ENCODE results near the gene PPP1R12B.

DNA sequence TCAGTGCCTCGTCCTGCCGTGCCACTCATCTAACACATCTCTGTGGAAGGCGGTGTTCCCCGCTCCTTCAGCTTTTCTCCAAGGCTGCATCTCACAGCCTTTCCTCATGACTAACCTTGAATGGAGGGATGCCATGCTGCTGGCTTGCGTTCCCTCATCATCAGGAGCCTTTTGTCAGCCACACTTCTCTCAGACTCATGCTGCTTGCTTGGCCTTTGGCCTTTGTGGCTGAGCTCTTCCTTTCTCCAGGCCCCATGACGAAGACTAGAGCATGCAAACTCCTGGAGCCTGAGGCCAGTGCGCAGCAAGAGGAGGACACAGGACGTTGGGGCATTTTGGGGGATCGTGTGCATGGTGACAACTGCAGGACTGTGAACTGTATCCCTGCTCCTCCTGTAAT lies 291.0 kb downstream of the PPP1R12B start:
- TF ChIP-seq EZH2phosphoT487 (IDR thresholded peaks at IDR 0.05): peak; percentile 49
- TF ChIP-seq, protein P1, sequence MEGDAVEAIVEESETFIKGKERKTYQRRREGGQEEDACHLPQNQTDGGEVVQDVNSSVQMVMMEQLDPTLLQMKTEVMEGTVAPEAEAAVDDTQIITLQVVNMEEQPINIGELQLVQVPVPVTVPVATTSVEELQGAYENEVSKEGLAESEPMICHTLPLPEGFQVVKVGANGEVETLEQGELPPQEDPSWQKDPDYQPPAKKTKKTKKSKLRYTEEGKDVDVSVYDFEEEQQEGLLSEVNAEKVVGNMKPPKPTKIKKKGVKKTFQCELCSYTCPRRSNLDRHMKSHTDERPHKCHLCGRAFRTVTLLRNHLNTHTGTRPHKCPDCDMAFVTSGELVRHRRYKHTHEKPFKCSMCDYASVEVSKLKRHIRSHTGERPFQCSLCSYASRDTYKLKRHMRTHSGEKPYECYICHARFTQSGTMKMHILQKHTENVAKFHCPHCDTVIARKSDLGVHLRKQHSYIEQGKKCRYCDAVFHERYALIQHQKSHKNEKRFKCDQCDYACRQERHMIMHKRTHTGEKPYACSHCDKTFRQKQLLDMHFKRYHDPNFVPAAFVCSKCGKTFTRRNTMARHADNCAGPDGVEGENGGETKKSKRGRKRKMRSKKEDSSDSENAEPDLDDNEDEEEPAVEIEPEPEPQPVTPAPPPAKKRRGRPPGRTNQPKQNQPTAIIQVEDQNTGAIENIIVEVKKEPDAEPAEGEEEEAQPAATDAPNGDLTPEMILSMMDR (IDR thresholded peaks at IDR 0.05): no peak
- no peak for TF ChIP-seq EZH2 (IDR thresholded peaks at IDR 0.05)

All from neural progenitor cell (in vitro differentiated cells).